HG03097 (cell line): ENCODE measurements around the gene SMIM13.
A peak's percentile ranks its signal among the peaks of the same experiment; 100 is the strongest.

Source experiments
- ATAC-seq: cut with Tn5 transposase; IDR thresholded peaks from one replicate; pipeline ENCODE4 v1.9.1; 2021; ENCODE audit not compliant: unreplicated experiment, low FRiP score

SMIM13 gene

GRCh38 chr6:11093626-11094410 lies at the start of gene SMIM13:
Gene SMIM13, plus strand, starts transcription at chr6:11093834. Its CDS starts 480 bp downstream, at chr6:11094314.
- ATAC-seq: peak; percentile 83

GRCh38 chr6:11043961-11044711 lies 49.5 kb upstream of the SMIM13 start, which contains the start of gene ELOVL2:
Gene ELOVL2, minus strand, starts transcription at chr6:11044305. Its CDS starts 75 bp downstream, at chr6:11044230.
- no peak for ATAC-seq

GRCh38 chr6:11044712-11045167 lies 48.9 kb upstream of the SMIM13 start:
- ATAC-seq: no peak

- no peak for ATAC-seq
Observed at GRCh38 chr6:11050731-11051130, 42.9 kb upstream of the SMIM13 start.

GRCh38 chr6:11053307-11053706 lies 40.3 kb upstream of the SMIM13 start:
- no peak for ATAC-seq

- ATAC-seq: no peak
Observed at GRCh38 chr6:11054722-11055121, 38.9 kb upstream of the SMIM13 start.

- no peak for ATAC-seq
Observed at GRCh38 chr6:11055127-11055627, 38.5 kb upstream of the SMIM13 start.

GRCh38 chr6:11056871-11057270 lies 36.8 kb upstream of the SMIM13 start:
- ATAC-seq: no peak

- ATAC-seq: no peak
Observed at GRCh38 chr6:11058406-11058805, 35.2 kb upstream of the SMIM13 start.

GRCh38 chr6:11062083-11062482 lies 31.6 kb upstream of the SMIM13 start:
- no peak for ATAC-seq

- no peak for ATAC-seq
Observed at GRCh38 chr6:11062715-11063114, 30.9 kb upstream of the SMIM13 start.

GRCh38 chr6:11064836-11065235 lies 28.8 kb upstream of the SMIM13 start:
- no peak for ATAC-seq

GRCh38 chr6:11065436-11066202 lies 28.0 kb upstream of the SMIM13 start:
- no peak for ATAC-seq

GRCh38 chr6:11066505-11067347 lies 26.9 kb upstream of the SMIM13 start:
- ATAC-seq: no peak

- ATAC-seq: no peak
Observed at GRCh38 chr6:11067348-11067747, 26.3 kb upstream of the SMIM13 start.

GRCh38 chr6:11069760-11070159 lies 23.9 kb upstream of the SMIM13 start:
- no peak for ATAC-seq

- ATAC-seq: no peak
Observed at GRCh38 chr6:11072101-11072500, 21.5 kb upstream of the SMIM13 start.

GRCh38 chr6:11076540-11076939 lies 17.1 kb upstream of the SMIM13 start:
- ATAC-seq: no peak

GRCh38 chr6:11078266-11078665 lies 15.4 kb upstream of the SMIM13 start:
- no peak for ATAC-seq

GRCh38 chr6:11080296-11080695 lies 13.3 kb upstream of the SMIM13 start:
- ATAC-seq: no peak
